Psoas muscle (tissue), 8 donors: ENCODE measurements around the gene CLDND2. TPM values are rescaled to one million over a fixed set of nuclear protein-coding genes. Genes with fewer than 3 reads are reported as not detected.

ENCODE experiments used
- ATAC-seq, 4 donors: fragments of 200-7000 bp; cut with Tn5 transposase; one replicate each; pipeline ENCODE4 v1.9.1; 2020; ENCODE audit warnings: moderate library complexity in 3 of 4, mild to moderate bottlenecking in 2 of 4
- DNase-seq, 2 donors: peaks; one replicate each; pipeline ENCODE4 v3.0.0-alpha.2; 2020
- H3K27ac ChIP-seq: fragments of 200-600 bp; one replicate; pipeline ENCODE4 v1.8.0; 2022
- H3K27me3 ChIP-seq, 3 donors: fragments of 200-600 bp in 1 of 3; one replicate each; pipeline versions ENCODE4 v1.6.1 to v1.8.0; 2013 to 2022; ENCODE audit warnings: low read length in 2 of 3, mild to moderate bottlenecking in 2 of 3, moderate library complexity in 1 of 3; ENCODE audit not compliant: insufficient read depth in 3 of 3
- H3K36me3 ChIP-seq, 2 donors: fragments of 200-600 bp in 1 of 2; one replicate each; pipeline versions ENCODE4 v1.6.1 to v1.8.0; 2013 to 2022; ENCODE audit warnings: low read depth in 1 of 2, mild to moderate bottlenecking in 1 of 2, moderate library complexity in 1 of 2; ENCODE audit not compliant: insufficient read depth in 1 of 2
- H3K4me1 ChIP-seq: fragments of 200-600 bp; one replicate; pipeline ENCODE4 v1.8.0; 2022
- H3K4me3 ChIP-seq: fragments of 200-600 bp; one replicate; pipeline ENCODE4 v1.8.0; 2022; ENCODE audit warnings: mild to moderate bottlenecking
- H3K9me3 ChIP-seq: fragments of 200-600 bp; one replicate; pipeline ENCODE4 v1.8.0; 2022
- CTCF ChIP-seq: fragments of 200-600 bp; IDR thresholded peaks from one replicate; pipeline ENCODE4 v1.8.0; 2022; ENCODE audit warnings: antibody characterized with exemption
- WGBS, 3 donors: extraction: QIAGEN DNeasy Blood & Tissue Kit; methylation state at CpG; one replicate each; pipeline versions ENCODE4 v1.1.6 to v1.1.7; 2013; 5-methylcytosine and 5-hydroxymethylcytosine counted together
- intact Hi-C, 2 donors: fragments of 100-400 bp; cut with DNase I; formaldehyde crosslinking; loops; one replicate each; pipeline versions ENCODE4 v1.11.0 to v1.14.2; 2022
- polyA plus RNA-seq, 3 donors: library from polyadenylated mRNA; stranded (reverse); fragments of 200-250 nt; gene quantifications; one replicate each; pipeline ENCODE4 v1.2.3, GENCODE V29; 2013
- total RNA-seq, 4 donors: library from RNA; stranded (reverse); fragmentation: NEBNext Ultra II Directional in 2 of 4; extraction: Animal tissue kit (Norgen Biotek cat#: 25700) in 2 of 4; gene quantifications; one replicate each; pipeline versions ENCODE4 v1.2.1 to v1.2.4, GENCODE V29; 2021 to 2023
- donor health status: healthy with polysubstance abuse.
- donor health status: DM: no; HTN: no; CAD: no; lungs with moderate emphysema.
- donor health status: Bipolar disorder and iron deficiency.
- donor health status: healthy.
- donor health status: DM: yes; HTN: yes; CAD: no.
- donor health status: DM: no; HTN: no; CAD: no.
- donor health status: DM: no; HTN: no; CAD: no.
- donor health status: DM: yes; HTN: yes; CAD: no.

The CLDND2 gene
- total and polyA plus RNA-seq, 7 donors, result 0.30 to 1.8 (median 0.85) TPM; not detected in 2

DNA sequence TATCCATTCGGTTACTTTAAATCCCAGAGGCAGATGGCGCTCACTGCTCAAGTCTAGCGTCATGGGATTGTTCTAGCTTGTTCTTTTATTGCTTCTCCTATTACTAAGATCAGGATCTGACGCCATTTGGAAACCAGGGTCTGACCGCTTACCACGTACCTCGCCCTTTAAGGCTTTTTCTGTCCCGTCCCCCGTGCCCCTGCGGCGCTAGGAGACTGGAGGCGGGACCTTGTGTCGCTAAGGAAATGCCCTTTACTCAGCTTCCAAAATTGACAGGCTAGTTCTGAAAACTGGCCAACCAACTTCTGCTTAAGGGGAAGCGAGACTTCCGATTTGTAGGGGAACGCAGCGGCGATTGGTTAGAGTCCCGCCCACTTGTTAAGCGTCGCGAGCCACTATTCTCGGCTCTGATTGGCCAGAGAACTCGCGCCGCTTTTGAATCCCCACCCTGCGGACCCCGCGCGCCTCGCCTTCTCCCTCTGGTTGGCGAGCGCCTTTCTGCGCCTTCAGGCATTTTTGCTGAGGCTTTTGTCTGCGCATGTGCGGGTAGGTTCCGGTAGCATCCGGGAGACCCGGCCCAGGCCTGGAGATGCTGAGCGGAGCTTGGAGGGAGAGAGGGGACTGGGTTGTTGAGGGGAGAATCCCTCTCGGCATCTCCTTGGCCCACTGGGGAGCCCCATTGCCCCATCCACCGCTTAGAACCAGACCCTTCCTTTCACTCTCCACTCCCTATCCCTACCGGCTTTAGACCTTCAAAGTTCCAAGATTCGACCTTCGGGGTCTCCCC, 25.4 kb upstream of the CLDND2 start:
- peak overlapping the region; percentile 67 for H3K27ac ChIP-seq
- no peaks in the 10 kb centered on the region for H3K9me3 ChIP-seq
- intact Hi-C loops, result loop anchor here in 1 of 2 donors (2.0 kb wide), 1 partner anchor 21 kb away; the partner anchor contains the start of gene NKG7
- peak; percentile 92 for DNase-seq
- TF ChIP-seq CTCF, result peak; percentile 7
- peaks cover 0 to 3% (median 0%) of the 10 kb centered on the region in 3 donors for H3K27me3 ChIP-seq
- peak; percentile 97 to 98 (median 98) for ATAC-seq
- H3K4me1 ChIP-seq, result peaks cover 8% of the 10 kb centered on the region
- H3K36me3 ChIP-seq, result no peaks in the 10 kb centered on the region
- H3K4me3 ChIP-seq, result peak overlapping the region; percentile 56
- WGBS, 3 donors, result 1 to 2% (median 1%) methylated on average over 45 of the region's 45 CpGs

DNA sequence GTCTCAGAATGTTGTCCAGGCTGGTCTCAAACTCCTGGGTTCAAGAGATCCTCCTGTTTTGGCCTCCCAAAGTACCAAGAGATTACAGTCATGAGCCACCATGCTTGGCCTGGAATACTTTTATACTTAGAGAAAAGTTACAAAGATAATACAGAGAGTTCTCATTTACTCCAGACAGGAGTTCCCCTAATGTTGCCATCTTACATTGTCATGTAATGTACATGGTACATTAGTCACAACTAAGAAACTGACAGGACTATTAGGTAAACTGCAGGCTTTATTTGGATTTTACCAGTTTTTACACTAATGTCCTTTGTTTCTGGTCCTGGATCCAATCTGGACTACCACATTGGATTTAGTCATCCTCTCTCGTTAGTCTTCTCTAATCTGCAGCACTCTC, 23.9 kb upstream of the CLDND2 start:
- H3K4me3 ChIP-seq, result no peak overlapping the region
- intact Hi-C loops, result no loop called here
- no peaks in the 10 kb centered on the region for H3K9me3 ChIP-seq
- ATAC-seq, result no peak
- H3K4me1 ChIP-seq, result peaks cover 8% of the 10 kb centered on the region
- no peak for TF ChIP-seq CTCF
- peaks cover 0 to 3% (median 0%) of the 10 kb centered on the region in 3 donors for H3K27me3 ChIP-seq
- no peak overlapping the region for H3K27ac ChIP-seq
- DNase-seq, result no peak
- H3K36me3 ChIP-seq, result no peaks in the 10 kb centered on the region
- 62 to 94% (median 86%) methylated on average over 1 of the region's 1 CpG for WGBS, 3 donors

- H3K9me3 ChIP-seq, result no peaks in the 10 kb centered on the region
- no peak overlapping the region for H3K27ac ChIP-seq
- WGBS, 3 donors, result 66 to 69% (median 69%) methylated on average over 8 of the region's 8 CpGs
- peaks cover 0 to 3% (median 0%) of the 10 kb centered on the region in 3 donors for H3K27me3 ChIP-seq
- no peak for DNase-seq
- intact Hi-C loops, result no loop called here
- no peaks in the 10 kb centered on the region for H3K36me3 ChIP-seq
- ATAC-seq, result no peak
- H3K4me3 ChIP-seq, result no peak overlapping the region
- H3K4me1 ChIP-seq, result peaks cover 8% of the 10 kb centered on the region
- TF ChIP-seq CTCF, result no peak
These were observed 22.3 kb upstream of the CLDND2 start for GRCh38 chr19:51391073-51391611.

- no peak overlapping the region for H3K27ac ChIP-seq
- no peak overlapping the region for H3K4me3 ChIP-seq
- DNase-seq, result no peak
- no peak for TF ChIP-seq CTCF
- H3K27me3 ChIP-seq, result peaks cover 0 to 3% (median 0%) of the 10 kb centered on the region in 3 donors
- no peaks in the 10 kb centered on the region for H3K36me3 ChIP-seq
- no peak for ATAC-seq
- 69 to 78% (median 74%) methylated on average over 14 of the region's 14 CpGs for WGBS, 3 donors
- intact Hi-C loops, result no loop called here
- peaks cover 2% of the 10 kb centered on the region for H3K4me1 ChIP-seq
- H3K9me3 ChIP-seq, result no peaks in the 10 kb centered on the region
These were observed 20.3 kb upstream of the CLDND2 start for GRCh38 chr19:51389143-51389542.
